SU-DHL-6 (cell line): ENCODE data around the gene RARRES1.

Source experiments
- H2AFZ ChIP-seq: fragments of 200-600 bp; sonication (generic); 2 replicates; pipeline ENCODE4 v1.6.1; 2014; ENCODE audit warnings: low read depth, mild to moderate bottlenecking, moderate library complexity, mixed read lengths, antibody characterized with exemption, low read length; ENCODE audit not compliant: severe bottlenecking
- H3F3A ChIP-seq: fragments of 200-600 bp; shearing (Covaris generic); 2 replicates; pipeline ENCODE4 v1.6.0; 2016; ENCODE audit warnings: antibody characterized with exemption, mild to moderate bottlenecking; ENCODE audit not compliant: insufficient read depth
- H3K27ac ChIP-seq: fragments of 200-600 bp; sonication (generic); 2 replicates; pipeline ENCODE4 v1.5.1; 2016; ENCODE audit warnings: low read depth, mild to moderate bottlenecking, low read length, moderate library complexity, mixed read lengths
- H3K27me3 ChIP-seq: fragments of 200-600 bp; sonication (generic), shearing (Covaris generic); 2 replicates; pipeline ENCODE4 v1.6.0; 2014; ENCODE audit warnings: mild to moderate bottlenecking, low read length
- H3K36me3 ChIP-seq: fragments of 200-600 bp; sonication (generic); 2 replicates; pipeline ENCODE4 v1.6.1; 2014; ENCODE audit warnings: mild to moderate bottlenecking, low read length, mixed read lengths
- H3K4me2 ChIP-seq: fragments of 300-600, 200-600 bp; shearing (Covaris generic), sonication (generic); 2 replicates; pipeline ENCODE4 v1.6.0; 2014; ENCODE audit warnings: low read length, low read depth, mild to moderate bottlenecking; ENCODE audit not compliant: poor library complexity, severe bottlenecking
- H3K4me3 ChIP-seq: fragments of 200-600 bp; sonication (generic); 2 replicates; pipeline ENCODE4 v1.5.1; 2014; ENCODE audit warnings: antibody characterized with exemption, low read length, mild to moderate bottlenecking, mixed read lengths; ENCODE audit not compliant: insufficient read depth, poor library complexity, severe bottlenecking
- H3K79me2 ChIP-seq: fragments of 200-600 bp; sonication (generic); 2 replicates; pipeline ENCODE4 v1.6.1; 2014; ENCODE audit warnings: mild to moderate bottlenecking, low read length, moderate library complexity; ENCODE audit not compliant: insufficient read depth
- H3K9ac ChIP-seq: fragments of 200-600 bp; sonication (generic); 2 replicates; pipeline ENCODE4 v1.7.0; 2014; ENCODE audit warnings: mild to moderate bottlenecking, low read length
- H3K9me2 ChIP-seq: fragments of 200-600 bp; sonication (generic); replicated peaks from 2 replicates; pipeline ENCODE4 v1.6.1; 2014; ENCODE audit warnings: low read length; ENCODE audit not compliant: insufficient read depth
- H3K9me3 ChIP-seq: fragments of 200-600 bp; sonication (generic); 2 replicates; pipeline ENCODE4 v1.6.1; 2014; ENCODE audit warnings: low read length, mixed read lengths; ENCODE audit not compliant: insufficient read depth
- H4K20me1 ChIP-seq: fragments of 200-600 bp; sonication (generic); 2 replicates; pipeline ENCODE4 v1.6.1; 2014; ENCODE audit warnings: low read depth, mild to moderate bottlenecking, antibody characterized with exemption, low read length, moderate library complexity, mixed read lengths
- CTCF ChIP-seq: fragments of 200-600 bp; sonication (generic); IDR thresholded peaks from one replicate; pipeline ENCODE4 v1.5.1; 2017; ENCODE audit warnings: antibody characterized with exemption, mild to moderate bottlenecking, low read length, moderate library complexity; ENCODE audit not compliant: insufficient read depth, poor library complexity, severe bottlenecking
- EZH2phosphoT487 ChIP-seq: fragments of 200-600 bp; sonication (generic), shearing (Covaris generic); conservative IDR thresholded peaks from 2 replicates; pipeline ENCODE4 v1.6.1; 2018; ENCODE audit warnings: mild to moderate bottlenecking, antibody characterized with exemption, low read length, moderate library complexity, mixed read lengths

RARRES1 gene

GRCh38 chr3:158727206-158728060 is 4.8 kb downstream of the RARRES1 start:
- TF ChIP-seq EZH2phosphoT487 (no peak), CTCF (peak; percentile 75)
- no peaks in the 10 kb centered on the region for H3F3A ChIP-seq
- 0 out of 2 replicates have a peak overlapping the region, but pooled peaks have one; percentile 1 for H3K9ac ChIP-seq
- no peaks in the 10 kb centered on the region for H3K27me3 ChIP-seq
- peak overlapping the region; percentile 34 for H3K4me2 ChIP-seq
- no peaks in the 10 kb centered on the region for H3K9me3 ChIP-seq
- no peaks in the 10 kb centered on the region for H3K36me3 ChIP-seq
- H3K79me2 ChIP-seq, result no peaks in the 10 kb centered on the region
- H3K9me2 ChIP-seq, result no peaks in the 10 kb centered on the region
- H3K27ac ChIP-seq, result no peak overlapping the region
- no peak overlapping the region for H3K4me3 ChIP-seq
- no peaks in the 10 kb centered on the region for H4K20me1 ChIP-seq
- peak overlapping the region; percentile 55 for H2AFZ ChIP-seq

GRCh38 chr3:158725348-158726011 is 6.8 kb downstream of the RARRES1 start:
- no peaks in the 10 kb centered on the region for H3K36me3 ChIP-seq
- H3K9me3 ChIP-seq, result no peaks in the 10 kb centered on the region
- no peaks in the 10 kb centered on the region for H3K79me2 ChIP-seq
- no peak overlapping the region for H3K9ac ChIP-seq
- TF ChIP-seq EZH2phosphoT487 (no peak), CTCF (no peak)
- no peak overlapping the region for H3K27ac ChIP-seq
- no peak overlapping the region for H2AFZ ChIP-seq
- no peaks in the 10 kb centered on the region for H4K20me1 ChIP-seq
- H3K4me3 ChIP-seq, result no peak overlapping the region
- H3K4me2 ChIP-seq, result no peak overlapping the region
- no peaks in the 10 kb centered on the region for H3K27me3 ChIP-seq
- no peaks in the 10 kb centered on the region for H3K9me2 ChIP-seq
- H3F3A ChIP-seq, result no peaks in the 10 kb centered on the region

- Histone ChIP-seq H3K4me2 (no peak overlapping the region), H3K27ac (no peak overlapping the region), H3K79me2 (no peaks in the 10 kb centered on the region), H3F3A (no peaks in the 10 kb centered on the region), H4K20me1 (no peaks in the 10 kb centered on the region), H2AFZ (no peak overlapping the region), H3K27me3 (no peaks in the 10 kb centered on the region), H3K9me3 (no peaks in the 10 kb centered on the region), H3K9ac (no peak overlapping the region), H3K36me3 (no peaks in the 10 kb centered on the region), H3K9me2 (no peaks in the 10 kb centered on the region), H3K4me3 (no peak overlapping the region)
- TF ChIP-seq CTCF, result no peak
These were observed 8.3 kb downstream of the RARRES1 start for GRCh38 chr3:158723991-158724390.
